ENCODE measurements around the gene DENND5B. TPM values are rescaled to one million over a fixed set of nuclear protein-coding genes. Genes with fewer than 3 reads are reported as not detected.

DENND5B gene
- total RNA-seq, 2 donors from 2014 or later: 6.9 to 32.3 TPM

DNA sequence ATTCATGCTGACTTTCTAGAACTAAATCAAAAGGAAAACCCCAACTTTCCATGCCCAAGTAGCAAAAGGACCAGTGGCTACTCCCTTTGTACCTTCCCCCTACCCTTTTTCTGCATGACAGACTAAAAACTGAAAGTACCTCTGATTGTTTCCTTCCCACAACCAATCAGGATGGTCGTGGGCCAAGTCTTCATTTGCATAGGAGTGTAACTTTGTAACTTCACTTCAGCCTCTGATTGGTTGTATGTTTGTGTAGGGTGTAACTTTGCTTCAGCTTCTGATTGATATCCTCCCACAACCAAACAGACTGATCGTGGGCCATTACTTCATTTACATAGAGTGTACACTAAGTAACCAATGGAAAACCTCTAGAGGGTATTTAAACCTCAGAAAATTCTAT, 96.5 kb downstream of the DENND5B start:
- Histone ChIP-seq H3K27ac (no peak overlapping the region), H3K4me1 (replicated peaks) (no peaks in the 10 kb centered on the region), H3K4me3 (no peak overlapping the region), H3K9me3 (no peaks in the 10 kb centered on the region), H3K27me3 (replicated peaks; ENCODE audit: insufficient read depth) (no peaks in the 10 kb centered on the region), H3K36me3 (no peaks in the 10 kb centered on the region)
- DNase-seq (ENCODE audit: low spot score): no peak
- intact Hi-C loops (cut with DNase I): no loop called here
- 85% methylated on average over 2 of the region's 2 CpGs for WGBS
- TF ChIP-seq CTCF (IDR thresholded peaks at IDR 0.05) (no peak), POLR2AphosphoS5 (IDR thresholded peaks at IDR 0.05) (no peak), POLR2A (IDR thresholded peaks at IDR 0.05) (no peak)

- Histone ChIP-seq H3K9me3 (no peaks in the 10 kb centered on the region), H3K27ac (no peak overlapping the region), H3K36me3 (no peaks in the 10 kb centered on the region), H3K4me1 (replicated peaks) (no peaks in the 10 kb centered on the region), H3K27me3 (replicated peaks; ENCODE audit: insufficient read depth) (no peaks in the 10 kb centered on the region), H3K4me3 (no peak overlapping the region)
- no peak for TF ChIP-seq POLR2A (IDR thresholded peaks at IDR 0.05)
- TF ChIP-seq CTCF (IDR thresholded peaks at IDR 0.05): no peak
- no peak for TF ChIP-seq POLR2AphosphoS5 (IDR thresholded peaks at IDR 0.05)
- 60% methylated on average over 2 of the region's 2 CpGs for WGBS
- intact Hi-C loops (cut with DNase I): no loop called here
- DNase-seq (ENCODE audit: low spot score): no peak
Observed at GRCh38 chr12:31492599-31493196, 98.2 kb downstream of the DENND5B start.

GRCh38 chr12:31491841-31492598, 98.9 kb downstream of the DENND5B start:
- no peak overlapping the region for H3K27ac ChIP-seq
- WGBS: 17% methylated on average over 5 of the region's 5 CpGs
- no peaks in the 10 kb centered on the region for H3K9me3 ChIP-seq
- no peaks in the 10 kb centered on the region for H3K36me3 ChIP-seq
- H3K4me1 ChIP-seq (replicated peaks): no peaks in the 10 kb centered on the region
- no peak overlapping the region for H3K4me3 ChIP-seq
- DNase-seq (ENCODE audit: low spot score): peak; percentile 20
- intact Hi-C loops (cut with DNase I): no loop called here
- TF ChIP-seq POLR2A (IDR thresholded peaks at IDR 0.05) (no peak), POLR2AphosphoS5 (IDR thresholded peaks at IDR 0.05) (no peak), CTCF (IDR thresholded peaks at IDR 0.05) (no peak)
- H3K27me3 ChIP-seq (replicated peaks; ENCODE audit: insufficient read depth): no peaks in the 10 kb centered on the region

- intact Hi-C loops (cut with DNase I): no loop called here
- WGBS: 78% methylated on average over 5 of the region's 5 CpGs
Observed at GRCh38 chr12:31491241-31491794, 99.6 kb downstream of the DENND5B start.

More at GRCh38 chr12:31491241-31491794, 99.6 kb downstream of the DENND5B start:
- TF ChIP-seq POLR2AphosphoS5 (IDR thresholded peaks at IDR 0.05) (no peak), POLR2A (IDR thresholded peaks at IDR 0.05) (no peak), CTCF (IDR thresholded peaks at IDR 0.05) (no peak)
- no peaks in the 10 kb centered on the region for H3K36me3 ChIP-seq
- H3K9me3 ChIP-seq: no peaks in the 10 kb centered on the region
- no peak overlapping the region for H3K27ac ChIP-seq
- no peak for DNase-seq (ENCODE audit: low spot score)
- H3K27me3 ChIP-seq (replicated peaks; ENCODE audit: insufficient read depth): no peaks in the 10 kb centered on the region
- H3K4me1 ChIP-seq (replicated peaks): no peaks in the 10 kb centered on the region
- no peak overlapping the region for H3K4me3 ChIP-seq
